HepG2 (cell line): ENCODE measurements around the gene TIMM44. TPM values are rescaled to one million over a fixed set of nuclear protein-coding genes. Genes with fewer than 3 reads are reported as not detected.

Experiments
- CBX5 ChIP-seq: sonication (generic); formaldehyde crosslinking; IDR thresholded peaks from 2 replicates; pipeline ENCODE4 v1.4.0; 2020; ENCODE audit warnings: missing genetic modification reagents, borderline replicate concordance
- DR1 ChIP-seq: sonication (generic); formaldehyde crosslinking; IDR thresholded peaks from 2 replicates; pipeline ENCODE4 v1.8.0; 2021; ENCODE audit warnings: mild to moderate bottlenecking, missing genetic modification reagents, inconsistent platforms
- HOXA3 ChIP-seq: sonication (generic); formaldehyde crosslinking; IDR thresholded peaks from 2 replicates; pipeline ENCODE4 v1.5.0; 2020; ENCODE audit warnings: missing genetic modification reagents
- LBX2 ChIP-seq: sonication (generic); formaldehyde crosslinking; IDR thresholded peaks from 2 replicates; pipeline ENCODE4 v1.5.0; 2020; ENCODE audit warnings: missing genetic modification reagents, mild to moderate bottlenecking, borderline replicate concordance
- NR0B2 ChIP-seq: sonication (generic); formaldehyde crosslinking; IDR thresholded peaks from 2 replicates; pipeline ENCODE4 v1.4.0; 2020; ENCODE audit warnings: mild to moderate bottlenecking, missing genetic modification reagents
- NR2F1 ChIP-seq, 2 experiments: fragments of 450-650 bp in 1 of 2; formaldehyde crosslinking in 1 of 2; IDR thresholded peaks; 2 replicates each; pipeline versions ENCODE4 v1.5.0 to v1.6.1; 2016 to 2020; ENCODE audit warnings: mild to moderate bottlenecking in 1 of 2, missing compliant biosample characterization in 1 of 2, missing genetic modification reagents in 1 of 2, moderate library complexity in 1 of 2
- PHF5A ChIP-seq: IDR thresholded peaks from one replicate; pipeline ENCODE4 v1.6.1; 2018; ENCODE audit warnings: low read depth, missing genetic modification reagents; ENCODE audit not compliant: unreplicated experiment
- POLR2AphosphoS5 ChIP-seq: IDR thresholded peaks from 2 replicates; pipeline ENCODE4 v1.6.1; 2012; ENCODE audit warnings: low read depth, low read length
- SP1 ChIP-seq, 2 experiments: fragments of 450-650 bp in 1 of 2; sonication (generic) in 1 of 2; formaldehyde crosslinking in 1 of 2; IDR thresholded peaks; 2 replicates each; pipeline versions ENCODE4 v1.4.0 to v1.6.1; 2016 to 2020; ENCODE audit warnings: missing genetic modification reagents in 1 of 2
- SRSF9 ChIP-seq: fragments of 200-400 bp; formaldehyde crosslinking; IDR thresholded peaks from 2 replicates; pipeline ENCODE4 v1.6.1; 2018; ENCODE audit warnings: borderline replicate concordance, mild to moderate bottlenecking, low read depth, low read length; ENCODE audit not compliant: insufficient read depth, poor library complexity, severe bottlenecking
- TFAP4 ChIP-seq: sonication (generic); IDR thresholded peaks from 2 replicates; pipeline ENCODE4 v1.6.1; 2016; ENCODE audit warnings: low read depth, borderline replicate concordance
- ZBTB10 ChIP-seq: sonication (generic); formaldehyde crosslinking; IDR thresholded peaks from 2 replicates; pipeline ENCODE4 v1.4.0; 2020; ENCODE audit warnings: missing genetic modification reagents, borderline replicate concordance
- ZNF337 ChIP-seq: sonication (generic); formaldehyde crosslinking; IDR thresholded peaks from 2 replicates; pipeline ENCODE4 v1.5.1; 2020; ENCODE audit warnings: missing genetic modification reagents, low read depth, mild to moderate bottlenecking, borderline replicate concordance
- ZNF382 ChIP-seq: sonication (generic); formaldehyde crosslinking; IDR thresholded peaks from 2 replicates; pipeline ENCODE4 v1.5.0; 2020; ENCODE audit warnings: missing genetic modification reagents, mild to moderate bottlenecking, borderline replicate concordance
- ZNF441 ChIP-seq: sonication (generic); formaldehyde crosslinking; IDR thresholded peaks from 2 replicates; pipeline ENCODE4 v1.7.0; 2021; ENCODE audit warnings: missing genetic modification reagents, borderline replicate concordance
- ZNF619 ChIP-seq: sonication (generic); formaldehyde crosslinking; IDR thresholded peaks from 2 replicates; pipeline ENCODE4 v1.4.0; 2020; ENCODE audit warnings: mild to moderate bottlenecking, missing genetic modification reagents
- ZNF800 ChIP-seq: sonication (generic); formaldehyde crosslinking; IDR thresholded peaks from 2 replicates; pipeline ENCODE4 v1.4.0; 2020; ENCODE audit warnings: missing genetic modification reagents
- ZNF839 ChIP-seq: sonication (generic); formaldehyde crosslinking; IDR thresholded peaks from 2 replicates; pipeline ENCODE4 v1.4.0; 2020; ENCODE audit warnings: missing genetic modification reagents, mild to moderate bottlenecking, borderline replicate concordance
- ZNF879 ChIP-seq: sonication (generic); formaldehyde crosslinking; IDR thresholded peaks from 2 replicates; pipeline ENCODE4 v1.8.1; 2023; ENCODE audit warnings: missing genetic modification reagents
- polyA plus RNA-seq, 8 experiments: library from polyadenylated mRNA; depleted of rRNA in 3 of 8; stranded (reverse) in 7 of 8; unstranded in 1 of 8; fragments of >200 nt; fragmentation: Illumina TruSeq in 4 of 8; extraction: Trizol in 4 of 8; gene quantifications; 2 replicates each; pipeline versions ENCODE4 v1.2.1 to v1.2.3, GENCODE V29; 2011 to 2016; ENCODE audit warnings: low read depth in 4 of 8, missing spikeins in 1 of 8, mixed read lengths in 1 of 8; ENCODE audit not compliant: insufficient read depth in 1 of 8
- total RNA-seq, 5 experiments: library from RNA; depleted of rRNA; stranded (reverse); fragments of >200 nt; fragmentation: Illumina TruSeq; extraction: Trizol; gene quantifications; 2 replicates each; pipeline ENCODE4 v1.2.3, GENCODE V29; 2016; ENCODE audit warnings: low read depth in 1 of 5

Gene TIMM44
- total and polyA plus RNA-seq, 2 of the 13 experiments (the other 11 are each of a cell fraction or from before 2014, with no cell fraction given) = 42.9 to 72.6 TPM

GRCh38 chr19:7918615-7919421, 24.6 kb downstream of the TIMM44 start (continued):
- no peak for TF ChIP-seq SRSF9
- TF ChIP-seq ZNF839 = 0 out of 2 replicates have a peak, but pooled peaks have one; percentile 37
- TF ChIP-seq NR2F1 (CRISPR knock-in tag; IDR thresholded peaks at IDR 0.05) = peak in 1 of 2 experiments; percentile 81; a peak in 1 of 4 replicates
- no peak; the same call in 1 of the 2 replicates for TF ChIP-seq HOXA3 (CRISPR knock-in tag)
- TF ChIP-seq TFAP4 = peak; percentile 36; the same call in 1 of the 2 replicates
- no peak for TF ChIP-seq CBX5 (CRISPR knock-in tag)
- TF ChIP-seq DR1 (CRISPR knock-in tag) = peak; percentile 75; the same call in 1 of the 2 replicates
- TF ChIP-seq NR0B2 (CRISPR knock-in tag) = no peak
- no peak for TF ChIP-seq ZNF619 (CRISPR knock-in tag)
- TF ChIP-seq POLR2AphosphoS5 = peak; percentile 89
- no peak; the same call in 1 of the 2 replicates for TF ChIP-seq ZNF879 (CRISPR knock-in tag)
- no peak for TF ChIP-seq ZNF337 (CRISPR knock-in tag)
- TF ChIP-seq ZNF800 = 0 out of 2 replicates have a peak, but pooled peaks have one; percentile 35
- peak; percentile 46; the same call in 1 of the 2 replicates for TF ChIP-seq ZNF441
- TF ChIP-seq ZBTB10 (CRISPR knock-in tag) = no peak
- TF ChIP-seq LBX2 (CRISPR knock-in tag) = no peak
- peak; percentile 45 for TF ChIP-seq PHF5A
- TF ChIP-seq SP1 (IDR thresholded peaks at IDR 0.05) = no peak
- peak; percentile 64 for TF ChIP-seq SP1 (CRISPR knock-in tag; IDR thresholded peaks at IDR 0.05)
- TF ChIP-seq ZNF382 (CRISPR knock-in tag) = no peak
